OCI-LY7 (cell line): ENCODE results near the gene RAD51B. TPM values are rescaled to one million over a fixed set of nuclear protein-coding genes. Genes with fewer than 3 reads are reported as not detected.

ENCODE experiments used
- BruUV-seq: library from RNA; stranded (reverse); fragments of 400-500 nt; replicated peaks from 2 replicates; lab custom pipeline; 2021; lab: Mats Ljungman, UMichigan
- CTCF ChIA-PET: fragments of 300-600 bp; sonication (Branson Sonifier 250); formaldehyde crosslinking; loops from one replicate; lab custom pipeline; 2022; ENCODE audit warnings: antibody characterized with exemption; ENCODE audit not compliant: unreplicated experiment; lab: Charles Lee
- POLR2A ChIA-PET: fragments of 300-600 bp; sonication (Branson Sonifier 250); formaldehyde crosslinking; loops from one replicate; lab custom pipeline; 2022; ENCODE audit warnings: antibody characterized with exemption; lab: Charles Lee
- DNase-seq: peaks from one replicate; pipeline ENCODE4 v3.0.0-alpha.2; 2015; ENCODE audit warnings: low spot score
- H2AFZ ChIP-seq: fragments of 200-600 bp; sonication (generic), shearing (Covaris generic); 2 replicates; pipeline ENCODE4 v1.6.1; 2014; ENCODE audit warnings: mild to moderate bottlenecking, antibody characterized with exemption, low read length, moderate library complexity
- H3K27ac ChIP-seq: fragments of 200-600 bp; sonication (generic); 2 replicates; pipeline ENCODE4 v1.5.1; 2014; ENCODE audit warnings: mixed run types, low read depth, mild to moderate bottlenecking, moderate library complexity, low read length, inconsistent platforms; ENCODE audit not compliant: poor library complexity, severe bottlenecking
- H3K36me3 ChIP-seq: fragments of 200-600 bp; sonication (generic); 2 replicates; pipeline ENCODE4 v1.6.1; 2014; ENCODE audit warnings: mild to moderate bottlenecking, antibody characterized with exemption, low read length, moderate library complexity, mixed read lengths; ENCODE audit not compliant: insufficient read depth
- H3K4me1 ChIP-seq: fragments of 200-600 bp; sonication (generic); 2 replicates; pipeline ENCODE4 v1.5.1; 2014; ENCODE audit warnings: mild to moderate bottlenecking, low read length; ENCODE audit not compliant: insufficient read depth, poor library complexity, severe bottlenecking
- H3K4me2 ChIP-seq: fragments of 200-600 bp; sonication (generic); 2 replicates; pipeline ENCODE4 v1.6.1; 2014; ENCODE audit warnings: mild to moderate bottlenecking, low read length
- H3K4me3 ChIP-seq: fragments of 200-600 bp; sonication (generic); 2 replicates; pipeline ENCODE4 v1.5.1; 2014; ENCODE audit warnings: mild to moderate bottlenecking, low read depth, low read length; ENCODE audit not compliant: poor library complexity, severe bottlenecking
- H3K79me2 ChIP-seq: fragments of 200-600 bp; sonication (generic); 2 replicates; pipeline ENCODE4 v1.6.1; 2016; ENCODE audit warnings: low read depth, mild to moderate bottlenecking, low read length, moderate library complexity, mixed read lengths; ENCODE audit not compliant: insufficient read depth
- H3K9me2 ChIP-seq: fragments of 200-600 bp; sonication (generic); 2 replicates; pipeline ENCODE4 v1.6.1; 2016; ENCODE audit warnings: mild to moderate bottlenecking, low read length, mixed read lengths; ENCODE audit not compliant: insufficient read depth
- H3K9me3 ChIP-seq: fragments of 200-600 bp; sonication (generic); 2 replicates; pipeline ENCODE4 v1.6.1; 2014; ENCODE audit warnings: mild to moderate bottlenecking, mixed run types, low read length, mixed read lengths
- H4K20me1 ChIP-seq: fragments of 200-600 bp; sonication (generic); 2 replicates; pipeline ENCODE4 v1.6.1; 2014; ENCODE audit warnings: mild to moderate bottlenecking, antibody characterized with exemption, low read length, moderate library complexity, mixed read lengths; ENCODE audit not compliant: insufficient read depth
- CTCF ChIP-seq: fragments of 200-600 bp; sonication (generic); conservative IDR thresholded peaks from 2 replicates; pipeline ENCODE4 v1.5.1; 2014; ENCODE audit warnings: mild to moderate bottlenecking, antibody characterized with exemption, low read length, moderate library complexity, mixed read lengths
- EZH2phosphoT487 ChIP-seq: fragments of 200-600 bp; sonication (generic); IDR thresholded peaks from 2 replicates; pipeline ENCODE4 v1.6.1; 2018; ENCODE audit warnings: low read depth, borderline replicate concordance, mild to moderate bottlenecking, mixed run types, antibody characterized with exemption, low read length, moderate library complexity, mixed read lengths
- intact Hi-C: fragments of 100-400 bp; cut with micrococcal nuclease; formaldehyde crosslinking; loops from one replicate; pipeline ENCODE4 v1.10.0; 2022; ENCODE audit not compliant: unreplicated experiment
- total RNA-seq, 2 experiments: library from RNA; depleted of rRNA in 1 of 2; stranded (reverse); fragments of >200 nt in 1 of 2; shearing (Covaris generic) in 1 of 2; gene quantifications; 2 replicates each; pipeline ENCODE4 v1.2.3, GENCODE V29; 2014 to 2022

Gene RAD51B
- total RNA-seq, 2 experiments from 2014 or later = 41.4 to 89.9 TPM

GRCh38 chr14:68389943-68390342 is 570.4 kb downstream of the RAD51B start:
- TF ChIP-seq CTCF (no peak), EZH2phosphoT487 (no peak)
- no peak for DNase-seq
- no peak overlapping the region for H3K4me2 ChIP-seq
- no peaks in the 10 kb centered on the region for H3K9me3 ChIP-seq
- intact Hi-C loops = no loop called here
- ChIA-PET CTCF (interaction anchor here (1.1 kb wide), 1 partner anchor 16 kb away, joined by 3 read pairs; no protein-coding TSS in a partner anchor), POLR2A (interaction anchor here (1.5 to 4.5 kb wide), 2 partner anchors 13 to 16 kb away, joined by 5 to 20 read pairs; no protein-coding TSS in a partner anchor)
- no peak overlapping the region for H3K27ac ChIP-seq
- no peak overlapping the region for H3K4me3 ChIP-seq
- no peaks in the 10 kb centered on the region for H3K4me1 ChIP-seq
- H3K79me2 ChIP-seq = no peaks in the 10 kb centered on the region
- BruUV-seq = no TSS peak
- no peak overlapping the region for H2AFZ ChIP-seq
- no peaks in the 10 kb centered on the region for H3K9me2 ChIP-seq
- no peaks in the 10 kb centered on the region for H4K20me1 ChIP-seq
- no peaks in the 10 kb centered on the region for H3K36me3 ChIP-seq

- Histone ChIP-seq H3K9me3 (no peaks in the 10 kb centered on the region), H3K36me3 (no peaks in the 10 kb centered on the region), H3K27ac (no peak overlapping the region), H2AFZ (no peak overlapping the region), H3K4me3 (no peak overlapping the region), H4K20me1 (no peaks in the 10 kb centered on the region), H3K79me2 (no peaks in the 10 kb centered on the region), H3K4me2 (no peak overlapping the region), H3K9me2 (no peaks in the 10 kb centered on the region), H3K4me1 (no peaks in the 10 kb centered on the region)
- CTCF ChIA-PET = interaction anchor here (1.1 kb wide), 1 partner anchor 16 kb away, joined by 3 read pairs; no protein-coding TSS in a partner anchor
- DNase-seq = no peak
- POLR2A ChIA-PET = interaction anchor here (1.5 to 4.5 kb wide), 2 partner anchors 14 to 16 kb away, joined by 5 to 20 read pairs; no protein-coding TSS in a partner anchor
- no TSS peak for BruUV-seq
- TF ChIP-seq EZH2phosphoT487 = no peak
- no peak for TF ChIP-seq CTCF
- intact Hi-C loops = no loop called here
Observed at GRCh38 chr14:68390741-68391140, 571.2 kb downstream of the RAD51B start.

- Histone ChIP-seq H3K36me3 (no peaks in the 10 kb centered on the region), H3K4me2 (no peak overlapping the region), H3K4me1 (no peaks in the 10 kb centered on the region), H3K9me2 (no peaks in the 10 kb centered on the region), H4K20me1 (no peaks in the 10 kb centered on the region), H3K4me3 (no peak overlapping the region), H3K27ac (no peak overlapping the region), H3K79me2 (no peaks in the 10 kb centered on the region), H3K9me3 (no peaks in the 10 kb centered on the region), H2AFZ (no peak overlapping the region)
- TF ChIP-seq CTCF = no peak
- no peak for TF ChIP-seq EZH2phosphoT487
- CTCF ChIA-PET = interaction anchor here (1.1 kb wide), 1 partner anchor 17 kb away, joined by 3 read pairs; no protein-coding TSS in a partner anchor
- POLR2A ChIA-PET = no interaction called here
- no peak for DNase-seq
- intact Hi-C loops = no loop called here
- BruUV-seq = no TSS peak
Observed at GRCh38 chr14:68391311-68392014, 571.9 kb downstream of the RAD51B start.
